GM08714 (cell line): ENCODE measurements around the gene KCTD16.

Experiments used
- H3K4me3 ChIP-seq: fragments of 200-500 bp; sonication (Bioruptor generic); 2 replicates; pipeline ENCODE4 v1.5.1; 2014; ENCODE audit warnings: mild to moderate bottlenecking, low read length, inconsistent platforms
- ZNF274 ChIP-seq: IDR thresholded peaks from 2 replicates; pipeline ENCODE4 v1.6.1; 2012; ENCODE audit warnings: mild to moderate bottlenecking, low read depth, low read length

Gene KCTD16

DNA sequence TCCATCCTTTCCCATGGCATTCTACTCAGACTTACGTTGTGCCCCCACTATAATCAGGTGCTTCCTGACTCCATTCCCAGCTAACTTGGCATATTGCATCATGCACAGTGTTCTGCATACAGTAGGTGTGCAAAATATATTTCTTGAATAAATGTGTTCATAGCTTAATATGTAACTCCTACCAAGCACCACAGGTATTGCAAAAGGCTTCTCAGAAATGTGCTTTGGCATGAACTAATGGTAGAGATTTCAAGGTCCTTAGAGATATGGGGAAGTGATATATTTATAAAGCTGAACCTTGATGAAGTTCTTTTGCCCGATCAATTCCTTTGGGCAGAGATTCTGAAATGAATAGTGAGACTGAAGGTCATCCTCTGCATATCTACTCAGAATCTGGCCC lies 220.4 kb downstream of the KCTD16 start:
- TF ChIP-seq ZNF274: no peak
- H3K4me3 ChIP-seq: no peak overlapping the region

DNA sequence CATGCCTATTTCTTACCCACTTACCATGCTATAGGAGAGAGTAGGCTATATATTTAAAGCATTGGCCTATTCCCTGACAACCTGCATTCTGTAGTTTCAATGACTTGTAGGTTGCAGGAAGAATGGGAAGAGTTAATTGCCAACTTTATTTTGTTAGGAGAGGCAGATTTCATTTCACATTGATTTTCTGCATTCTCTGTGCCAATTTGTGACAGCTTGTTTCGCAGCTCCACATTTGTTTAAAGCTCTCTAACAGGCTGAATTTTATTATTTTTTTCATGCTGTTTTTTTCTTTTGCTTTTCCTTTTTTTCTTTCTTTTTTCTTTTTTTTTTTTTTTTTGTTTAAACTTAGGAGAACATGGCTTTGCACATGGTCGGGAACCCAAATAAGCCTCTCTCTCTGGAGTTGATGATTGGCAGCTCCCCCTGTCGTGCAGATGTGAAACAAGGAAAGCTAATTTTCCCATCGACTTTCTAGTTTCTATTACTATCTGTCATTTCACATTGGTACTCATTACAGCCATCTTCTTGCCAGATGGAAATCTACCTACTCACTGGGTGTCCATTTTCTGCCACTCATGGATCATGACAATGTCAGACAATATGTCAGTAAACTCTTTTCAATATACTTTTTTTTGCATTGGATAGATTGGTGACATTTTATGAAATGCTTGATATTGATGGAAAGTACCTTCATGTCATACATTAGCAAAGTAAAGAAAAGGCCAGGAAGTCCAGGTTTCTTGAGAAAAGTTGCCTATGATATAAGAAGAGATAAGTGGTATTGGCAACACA lies 223.2 kb downstream of the KCTD16 start:
- H3K4me3 ChIP-seq: no peak overlapping the region
- TF ChIP-seq ZNF274: no peak

DNA sequence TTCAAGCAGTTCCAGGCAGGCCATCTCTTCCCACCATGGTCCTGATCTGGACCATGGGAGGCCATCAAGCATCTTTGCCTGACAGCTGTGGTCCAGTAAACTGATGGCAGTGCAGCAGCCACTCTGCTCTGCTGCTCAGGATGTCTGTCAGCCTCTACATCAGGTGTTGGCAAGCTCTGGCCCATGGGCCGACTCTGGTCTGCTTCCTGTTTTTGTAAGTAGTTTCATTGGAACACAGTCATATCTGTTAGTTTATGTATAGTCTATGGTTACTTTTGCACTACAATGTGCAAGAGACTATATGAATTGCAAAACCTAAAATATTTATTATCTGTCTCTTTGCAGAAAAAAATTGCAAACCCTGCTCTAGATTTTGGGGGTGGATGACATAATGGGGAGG lies 225.0 kb downstream of the KCTD16 start:
- TF ChIP-seq ZNF274: no peak
- H3K4me3 ChIP-seq: no peak overlapping the region

DNA sequence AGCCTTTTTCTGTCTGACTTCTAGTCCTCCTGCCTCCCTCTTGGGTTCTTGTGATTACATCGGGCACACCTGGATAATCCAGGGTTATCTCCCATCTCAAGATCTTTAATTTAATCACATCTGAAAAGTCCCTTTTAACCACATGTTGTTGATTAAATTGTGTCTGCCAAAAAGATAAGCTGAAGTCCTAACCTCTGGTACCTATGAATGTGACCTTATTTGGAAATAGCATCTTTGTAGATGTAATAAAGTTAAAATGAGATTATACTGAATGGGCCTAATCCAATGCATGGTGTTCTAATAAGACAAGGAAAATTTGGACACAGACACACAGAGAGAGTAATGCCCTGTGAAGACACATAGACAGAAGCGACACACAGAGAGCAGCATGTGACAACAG lies 232.4 kb downstream of the KCTD16 start:
- H3K4me3 ChIP-seq: no peak overlapping the region
- no peak for TF ChIP-seq ZNF274

DNA sequence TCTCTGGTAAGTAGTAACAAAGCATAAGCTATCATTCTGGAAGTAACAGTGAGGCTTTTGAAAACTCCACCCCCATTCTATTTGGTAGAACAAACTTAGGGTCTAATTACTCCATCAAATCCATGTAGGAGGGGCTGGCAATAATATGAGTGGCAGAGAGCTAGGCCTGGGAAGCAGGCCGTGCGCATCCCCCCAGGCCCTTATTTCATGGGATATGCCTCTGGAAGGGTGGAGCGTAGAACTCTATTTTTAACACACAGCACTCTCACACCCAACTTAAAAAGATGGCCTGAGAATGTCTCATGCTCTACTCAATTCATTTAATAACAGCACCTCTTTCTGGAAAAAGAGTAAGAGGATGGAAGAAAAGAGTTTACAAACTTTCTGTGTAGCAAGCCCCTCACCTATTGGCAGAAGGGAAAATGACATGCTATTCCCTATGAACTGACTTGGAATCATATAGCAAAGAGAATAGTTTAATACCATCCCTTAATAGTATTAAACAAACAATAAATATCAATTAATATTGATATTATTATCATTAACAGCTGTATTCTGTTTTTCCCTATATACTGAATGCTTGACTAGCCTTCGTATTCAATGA lies 233.2 kb downstream of the KCTD16 start:
- no peak for TF ChIP-seq ZNF274
- no peak overlapping the region for H3K4me3 ChIP-seq

DNA sequence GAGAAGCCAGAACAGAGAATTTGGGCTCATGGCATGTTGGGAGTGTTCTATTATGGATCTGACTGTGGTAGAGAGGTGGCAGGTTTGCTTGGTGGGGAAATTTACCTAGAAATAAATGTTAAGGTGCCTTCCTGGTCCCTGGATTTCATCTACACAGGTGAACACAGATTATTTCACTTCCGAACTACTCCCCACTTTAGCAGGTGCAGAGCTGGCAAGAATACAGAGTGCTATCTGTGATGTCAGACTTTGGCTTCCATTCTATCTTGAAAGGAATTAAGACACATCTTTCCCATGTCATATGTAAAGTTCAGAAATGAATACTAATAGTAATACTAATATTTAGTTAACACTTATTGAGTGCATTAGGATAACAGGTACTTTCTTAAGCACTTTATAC lies 234.0 kb downstream of the KCTD16 start:
- H3K4me3 ChIP-seq: no peak overlapping the region
- TF ChIP-seq ZNF274: no peak

DNA sequence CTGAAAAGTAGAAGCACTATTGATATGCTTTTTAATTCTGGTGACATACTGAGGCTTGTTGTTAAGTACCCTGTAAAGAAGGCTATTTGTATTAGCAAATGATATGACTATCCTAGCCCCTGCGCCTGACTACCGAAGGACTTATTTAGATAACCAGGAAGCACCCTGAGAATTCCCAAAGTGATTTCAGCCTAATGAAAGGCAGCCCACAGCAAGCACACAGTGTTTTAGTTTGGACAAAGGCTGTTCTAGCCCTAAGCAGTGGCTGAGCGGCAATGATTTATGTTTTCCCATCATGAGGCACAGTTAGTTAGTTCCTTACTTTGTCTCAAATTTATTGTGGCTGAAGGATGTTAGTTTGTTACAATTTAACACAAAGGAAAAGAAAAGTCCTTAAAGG lies 235.3 kb downstream of the KCTD16 start:
- no peak for TF ChIP-seq ZNF274
- H3K4me3 ChIP-seq: no peak overlapping the region

DNA sequence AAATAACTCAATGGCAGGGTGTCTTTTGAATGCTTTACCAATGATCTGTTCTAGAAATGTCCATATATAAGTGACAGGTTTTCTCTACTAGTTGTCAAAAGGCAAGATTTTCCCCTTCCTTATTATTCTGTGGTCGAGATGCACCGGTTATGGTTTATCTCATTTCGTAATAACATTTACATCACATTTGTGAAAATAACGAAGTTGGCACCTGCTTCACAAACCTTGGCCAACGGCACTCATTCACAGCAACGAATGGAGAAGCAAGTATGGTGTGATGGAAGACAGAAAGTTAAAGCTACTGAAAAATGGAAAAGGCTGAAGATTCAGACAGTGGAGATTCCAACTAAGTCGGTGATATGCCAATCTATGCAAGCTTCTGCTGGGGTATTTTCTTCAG lies 235.8 kb downstream of the KCTD16 start:
- no peak overlapping the region for H3K4me3 ChIP-seq
- TF ChIP-seq ZNF274: no peak

DNA sequence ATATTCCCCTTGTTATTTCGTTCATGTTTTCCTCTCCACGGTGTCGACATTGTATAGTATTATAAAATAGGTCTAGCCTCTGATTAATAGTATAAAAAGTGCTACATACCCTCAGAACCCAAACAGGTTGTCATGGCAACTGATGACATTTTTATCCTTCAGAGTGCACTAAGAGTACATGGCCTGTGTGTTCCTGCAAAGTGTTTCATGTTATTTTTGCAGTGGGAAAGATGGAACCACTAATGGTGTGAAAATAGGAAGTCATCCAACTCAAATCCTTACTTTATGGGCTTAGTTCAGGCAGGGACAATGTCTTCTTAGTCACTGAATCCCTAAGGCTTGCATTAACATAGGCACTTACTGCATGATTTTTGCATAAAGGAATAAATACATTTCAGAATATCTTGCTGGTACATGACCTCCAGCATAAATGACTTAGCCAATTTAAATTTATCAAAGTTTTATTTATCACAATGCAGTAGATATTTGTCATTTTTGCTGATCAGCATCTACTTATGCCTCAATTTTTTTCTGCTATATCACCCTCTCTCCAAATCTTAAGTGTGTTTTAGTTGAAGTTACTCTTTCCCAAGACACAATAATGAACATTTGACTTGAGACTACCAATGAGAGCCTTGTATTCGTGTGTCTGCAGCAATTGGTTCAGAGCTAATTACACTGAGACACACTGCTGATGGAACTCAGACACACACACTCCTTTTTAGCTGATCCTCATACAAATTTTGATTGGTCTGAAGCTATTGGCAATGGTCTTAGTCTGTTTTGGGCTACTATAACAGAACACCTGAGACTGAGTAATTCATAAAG lies 243.7 kb downstream of the KCTD16 start:
- H3K4me3 ChIP-seq: no peak overlapping the region
- TF ChIP-seq ZNF274: no peak

DNA sequence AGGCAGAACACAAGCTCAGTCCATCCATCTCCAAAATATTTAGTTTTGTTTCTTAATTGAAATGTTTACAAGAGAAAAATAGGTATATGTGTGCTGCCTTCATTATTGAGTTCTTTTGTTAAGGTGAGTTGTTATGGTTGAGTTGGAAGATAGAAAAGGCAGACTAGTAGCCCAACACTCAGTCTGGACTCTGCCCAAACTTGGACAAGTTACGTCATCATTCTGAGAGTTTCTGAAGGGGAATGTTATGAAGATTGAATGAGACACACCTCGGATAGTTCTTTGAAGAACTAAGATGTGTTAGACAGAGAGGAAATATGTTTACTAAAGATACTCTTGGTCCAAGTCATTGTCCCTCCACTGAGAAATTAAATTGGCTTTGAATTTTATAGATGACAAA lies 245.5 kb downstream of the KCTD16 start:
- no peak for TF ChIP-seq ZNF274
- H3K4me3 ChIP-seq: no peak overlapping the region

DNA sequence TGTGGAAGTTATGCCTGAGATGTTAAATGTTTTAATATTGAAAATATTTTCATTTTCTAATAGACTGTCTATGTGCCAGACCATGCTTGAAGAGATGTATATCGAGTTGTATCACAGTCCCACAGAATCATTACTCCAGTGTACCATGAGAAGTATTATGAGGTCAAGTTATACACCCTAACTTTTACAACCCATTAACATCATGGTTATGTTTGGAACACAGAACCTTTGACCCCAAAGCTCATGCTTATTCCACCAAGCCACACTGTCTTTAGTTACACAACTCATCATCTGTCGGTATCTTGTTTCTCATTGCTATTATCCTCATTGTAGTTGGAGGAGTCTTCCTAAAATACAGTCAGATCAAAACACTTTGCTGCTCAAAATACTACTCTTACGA lies 248.0 kb downstream of the KCTD16 start:
- no peak for TF ChIP-seq ZNF274
- H3K4me3 ChIP-seq: no peak overlapping the region

DNA sequence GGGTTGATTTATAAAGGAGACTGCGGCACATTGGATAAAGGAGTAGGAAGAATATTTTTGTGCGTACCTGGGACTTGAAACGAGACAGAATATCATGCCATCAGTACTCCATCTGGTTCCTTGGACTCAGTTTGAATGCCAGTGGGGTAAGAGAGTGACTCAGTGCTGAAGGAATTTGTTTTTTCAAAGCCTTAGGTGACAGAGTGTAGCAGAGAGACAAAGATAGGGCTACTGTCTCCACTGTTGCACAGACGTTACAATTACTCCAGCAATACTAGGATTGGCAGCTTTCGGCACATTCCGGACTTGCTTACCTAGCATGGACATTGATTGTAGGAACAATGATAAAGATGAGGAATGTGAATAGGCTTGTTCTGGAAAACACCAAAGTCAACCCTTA lies 250.7 kb downstream of the KCTD16 start:
- no peak overlapping the region for H3K4me3 ChIP-seq
- no peak for TF ChIP-seq ZNF274

DNA sequence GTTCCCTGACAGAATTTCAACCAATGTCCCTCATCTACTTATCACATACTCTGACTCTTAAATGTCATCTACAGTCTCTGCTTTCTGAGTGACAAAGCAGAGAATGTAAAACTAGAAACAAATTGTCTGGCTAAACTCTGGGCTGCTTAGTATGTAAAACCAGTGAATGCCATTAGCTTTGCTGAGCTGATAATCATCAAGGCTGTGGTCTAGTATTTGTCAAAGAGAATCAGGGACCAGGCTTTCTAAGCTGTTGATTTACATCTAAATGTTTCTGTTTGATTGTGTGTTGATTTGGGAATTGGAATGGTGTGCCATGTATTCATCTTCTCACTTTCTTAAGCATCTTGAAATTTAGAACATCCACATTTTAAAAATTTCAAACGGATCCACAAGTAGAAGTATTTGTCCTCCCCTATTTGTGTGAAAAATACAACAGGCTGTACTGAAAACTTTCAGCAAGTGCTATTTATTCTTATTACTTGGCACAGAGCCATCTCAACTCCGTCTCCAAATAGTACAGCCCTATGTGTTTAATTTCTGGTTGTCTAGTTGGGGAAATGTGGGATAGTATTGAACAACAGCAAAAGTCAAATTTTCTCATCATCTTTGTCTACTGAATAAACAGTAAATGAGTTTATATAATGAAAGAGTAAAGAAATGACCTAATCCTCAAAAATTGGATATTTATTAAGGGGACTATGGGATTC lies 251.5 kb downstream of the KCTD16 start:
- no peak overlapping the region for H3K4me3 ChIP-seq
- no peak for TF ChIP-seq ZNF274

DNA sequence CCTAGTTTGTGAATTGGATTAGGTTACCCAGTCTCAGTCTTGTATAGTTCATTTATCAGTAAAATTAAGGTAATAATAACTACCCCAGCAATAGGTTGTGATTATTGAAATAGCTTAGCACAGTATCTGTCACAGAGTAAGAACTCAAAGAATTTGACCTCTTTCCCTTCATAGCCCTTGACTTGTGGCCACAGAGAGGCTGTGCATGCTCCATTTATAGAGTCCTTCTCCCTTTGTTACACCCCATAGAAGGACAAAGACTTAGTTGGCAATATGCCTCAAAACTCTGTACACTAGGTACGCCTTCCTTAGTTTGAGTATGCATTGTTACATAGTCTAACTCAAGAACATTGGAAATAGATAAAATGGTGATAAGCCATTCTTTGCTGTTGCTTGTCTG lies 257.2 kb downstream of the KCTD16 start:
- no peak overlapping the region for H3K4me3 ChIP-seq
- no peak for TF ChIP-seq ZNF274
